ENCODE results near the gene FARSA.

The FARSA gene

DNA sequence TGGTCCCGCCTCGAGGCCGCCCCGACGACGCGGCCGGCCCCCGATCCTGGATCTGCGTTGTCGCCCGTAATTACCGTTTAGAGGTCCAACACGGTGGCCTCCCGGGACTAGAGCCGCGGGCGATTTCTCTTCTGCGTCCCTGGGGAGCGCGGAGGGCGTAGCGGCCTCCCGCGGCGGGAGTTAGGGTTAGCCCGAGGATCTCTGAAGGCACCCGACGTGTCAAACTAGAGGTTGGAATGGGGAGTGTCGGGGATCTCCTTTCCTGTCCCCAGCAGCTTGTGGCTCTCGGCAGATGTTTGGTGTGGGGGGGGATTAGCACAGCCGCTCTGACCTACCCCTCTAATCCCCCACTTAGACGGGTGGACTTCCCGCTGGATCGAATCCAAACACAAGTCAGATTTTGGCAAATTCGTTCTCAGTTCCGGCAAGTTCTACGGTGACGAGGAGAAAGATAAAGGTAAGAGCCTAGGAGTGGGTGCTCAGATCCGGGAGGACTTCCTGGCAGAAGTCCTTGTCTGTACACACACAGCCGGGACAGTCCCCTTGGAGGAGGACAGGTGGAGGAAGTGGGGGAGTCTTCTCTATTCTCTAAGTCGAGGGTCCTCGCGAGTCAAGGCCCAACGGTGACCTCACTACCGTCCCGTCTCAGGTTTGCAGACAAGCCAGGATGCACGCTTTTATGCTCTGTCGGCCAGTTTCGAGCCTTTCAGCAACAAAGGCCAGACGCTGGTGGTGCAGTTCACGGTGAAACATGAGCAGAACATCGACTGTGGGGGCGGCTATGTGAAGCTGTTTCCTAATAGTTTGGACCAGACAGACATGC lies 5.5 kb upstream of the FARSA start:
- peaks cover 63% of the 10 kb centered on the region for H3K36me3 Mint-ChIP-seq (ENCODE audit: insufficient read depth)
- H3K4me3 Mint-ChIP-seq: peak overlapping the region; percentile 98
- no peaks in the 10 kb centered on the region for H3K27me3 Mint-ChIP-seq
- peak overlapping the region; percentile 97 for H3K27ac Mint-ChIP-seq (ENCODE audit: low read depth)
- DNase-seq (ENCODE audit: low spot score in 2 of 2) (peak in 1 of 2 donors; percentile 40), ATAC-seq (replicated peaks; ENCODE audit: extremely low read depth, poor library complexity, severe bottlenecking) (peak; percentile 34)
- H3K4me1 Mint-ChIP-seq: peaks cover 49% of the 10 kb centered on the region
- H3K9me3 Mint-ChIP-seq: no peaks in the 10 kb centered on the region

GRCh38 chr19:12937927-12938778 lies 4.6 kb upstream of the FARSA start, which contains the start of gene CALR:
CALR (plus strand) TSS chr19:12938609; CDS start chr19:12938680, 71 bp downstream.
- Mint-ChIP-seq H3K4me1 (peaks cover 48% of the 10 kb centered on the region), H3K9me3 (no peaks in the 10 kb centered on the region), H3K4me3 (peak within 1 kb of the TSS; percentile 98), H3K27me3 (no peaks in the 10 kb centered on the region), H3K36me3 (ENCODE audit: insufficient read depth) (peaks cover 57% of the 10 kb centered on the region), H3K27ac (ENCODE audit: low read depth) (peak within 1 kb of the TSS; percentile 97)
- DNase-seq (ENCODE audit: low spot score in 2 of 2) (peak; percentile 96 to 99), ATAC-seq (replicated peaks; ENCODE audit: extremely low read depth, poor library complexity, severe bottlenecking) (peak; percentile 94)

DNA sequence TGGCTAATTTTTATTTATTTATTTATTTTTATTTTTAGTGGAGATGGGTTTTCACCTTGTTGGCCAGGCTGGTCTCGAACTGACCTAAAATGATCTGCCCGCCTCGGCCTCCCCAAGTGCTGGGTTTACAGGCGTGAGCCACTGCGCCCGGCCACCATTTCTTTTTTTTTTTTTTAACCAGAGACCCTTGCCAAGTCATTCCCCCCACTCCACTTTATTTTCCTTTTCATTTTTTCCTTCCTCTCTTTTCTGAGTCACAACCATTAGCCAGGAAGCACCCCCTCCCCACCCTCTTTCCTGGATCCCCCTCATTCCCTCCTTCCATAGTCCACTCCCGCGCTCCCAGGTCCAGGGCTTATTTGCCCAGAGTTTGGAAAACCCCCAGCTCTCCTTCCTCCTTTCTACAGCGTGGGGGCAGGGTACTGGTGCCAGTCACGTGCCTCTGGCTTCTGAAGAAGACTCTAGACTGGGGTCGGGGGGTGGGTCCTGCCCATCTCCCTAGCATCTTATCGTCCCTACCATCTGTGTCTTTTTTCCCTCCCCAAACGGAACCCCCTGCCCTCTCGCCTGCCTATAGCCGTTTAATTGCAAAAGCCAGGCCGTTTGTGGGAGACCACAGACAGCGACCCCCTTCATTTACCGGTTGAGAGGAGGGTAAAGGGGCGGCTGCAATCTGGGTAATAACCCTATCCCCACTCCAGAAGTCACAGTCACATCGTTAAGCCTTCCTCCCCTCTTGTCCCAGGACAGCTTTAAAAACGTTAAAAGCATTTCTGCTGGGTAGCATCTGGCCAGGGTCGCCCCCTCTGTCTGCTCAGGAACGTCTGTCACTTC lies 3.8 kb upstream of the FARSA start:
- H3K4me3 Mint-ChIP-seq: peak overlapping the region; percentile 98
- H3K36me3 Mint-ChIP-seq (ENCODE audit: insufficient read depth): peaks cover 49% of the 10 kb centered on the region
- no peak for DNase-seq (ENCODE audit: low spot score in 2 of 2)
- no peaks in the 10 kb centered on the region for H3K27me3 Mint-ChIP-seq
- H3K4me1 Mint-ChIP-seq: peaks cover 56% of the 10 kb centered on the region
- ATAC-seq (replicated peaks; ENCODE audit: extremely low read depth, poor library complexity, severe bottlenecking): no peak
- H3K9me3 Mint-ChIP-seq: no peaks in the 10 kb centered on the region
- peak overlapping the region; percentile 97 for H3K27ac Mint-ChIP-seq (ENCODE audit: low read depth)

DNA sequence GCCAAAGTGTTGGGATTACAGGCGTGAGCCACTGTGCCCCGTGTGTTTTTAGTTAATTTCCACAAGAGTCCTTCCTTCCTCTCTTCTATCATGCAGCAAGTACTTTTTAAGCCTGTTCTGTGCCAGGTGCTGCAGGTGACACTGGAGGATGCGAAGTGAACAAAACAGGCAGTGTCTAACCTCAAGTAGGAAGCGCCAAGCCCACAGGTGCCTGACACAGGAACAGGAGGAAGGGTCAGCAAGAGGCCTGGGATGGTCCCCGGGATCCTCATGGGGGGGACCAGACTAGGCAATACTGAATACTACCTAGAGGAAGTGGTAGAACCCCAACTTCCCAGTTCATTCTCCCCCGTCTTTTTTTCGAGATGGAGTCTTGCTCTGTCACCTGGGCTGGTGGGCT lies 3.1 kb upstream of the FARSA start:
- no peak overlapping the region for H3K27ac Mint-ChIP-seq (ENCODE audit: low read depth)
- no peaks in the 10 kb centered on the region for H3K27me3 Mint-ChIP-seq
- peaks cover 57% of the 10 kb centered on the region for H3K4me1 Mint-ChIP-seq
- H3K9me3 Mint-ChIP-seq: no peaks in the 10 kb centered on the region
- H3K36me3 Mint-ChIP-seq (ENCODE audit: insufficient read depth): peaks cover 41% of the 10 kb centered on the region
- DNase-seq (ENCODE audit: low spot score in 2 of 2) (no peak), ATAC-seq (replicated peaks; ENCODE audit: extremely low read depth, poor library complexity, severe bottlenecking) (no peak)
- no peak overlapping the region for H3K4me3 Mint-ChIP-seq

- DNase-seq (ENCODE audit: low spot score in 2 of 2): no peak
- Mint-ChIP-seq H3K4me3 (no peak overlapping the region), H3K4me1 (peaks cover 48% of the 10 kb centered on the region), H3K9me3 (no peaks in the 10 kb centered on the region), H3K27ac (ENCODE audit: low read depth) (no peak overlapping the region), H3K27me3 (no peaks in the 10 kb centered on the region), H3K36me3 (ENCODE audit: insufficient read depth) (peaks cover 32% of the 10 kb centered on the region)
- ATAC-seq (replicated peaks; ENCODE audit: extremely low read depth, poor library complexity, severe bottlenecking): no peak
Measured at GRCh38 chr19:12935071-12935470, 1.6 kb upstream of the FARSA start.

- Mint-ChIP-seq H3K9me3 (no peaks in the 10 kb centered on the region), H3K27ac (ENCODE audit: low read depth) (peak overlapping the region; percentile 91), H3K27me3 (no peaks in the 10 kb centered on the region), H3K4me1 (peaks cover 24% of the 10 kb centered on the region), H3K36me3 (ENCODE audit: insufficient read depth) (peaks cover 23% of the 10 kb centered on the region), H3K4me3 (peak overlapping the region; percentile 88)
- DNase-seq (ENCODE audit: low spot score in 2 of 2) (no peak), ATAC-seq (replicated peaks; ENCODE audit: extremely low read depth, poor library complexity, severe bottlenecking) (no peak)
Measured at GRCh38 chr19:12932392-12933286, 872 bp downstream of the FARSA start.

DNA sequence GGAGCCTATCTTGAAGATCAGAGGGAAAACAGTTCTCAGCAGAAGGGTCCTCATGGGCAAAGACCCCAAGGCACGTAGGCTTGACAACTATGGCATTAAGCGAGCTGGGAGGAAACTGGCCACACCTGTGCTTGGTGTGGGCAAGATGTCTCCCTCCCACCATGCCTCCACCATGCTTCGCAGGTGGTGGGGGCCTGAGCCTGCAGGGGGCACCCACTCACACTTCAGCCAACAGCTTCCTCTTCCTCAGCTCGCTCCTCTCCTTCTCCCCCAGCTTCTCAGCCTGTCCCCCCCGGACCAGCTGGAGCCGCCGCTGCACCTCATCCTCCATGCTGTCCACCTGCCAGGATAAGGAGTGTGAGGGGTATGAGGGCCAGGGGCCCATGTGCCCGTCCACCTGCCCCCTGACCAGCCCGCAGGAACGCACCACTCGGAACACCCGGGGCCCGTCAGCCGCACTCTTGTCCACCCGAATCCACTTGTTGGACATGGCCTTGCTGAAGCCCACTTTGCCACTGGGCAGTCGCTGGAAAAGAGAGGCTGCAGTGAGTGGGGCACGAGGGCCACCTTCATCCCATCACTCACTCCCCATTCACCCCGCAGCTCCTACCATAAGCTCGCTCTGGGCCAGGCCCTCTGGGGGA lies 3.4 kb downstream of the FARSA start:
- no peaks in the 10 kb centered on the region for H3K27me3 Mint-ChIP-seq
- DNase-seq (ENCODE audit: low spot score in 2 of 2): no peak
- H3K36me3 Mint-ChIP-seq (ENCODE audit: insufficient read depth): peaks cover 43% of the 10 kb centered on the region
- H3K9me3 Mint-ChIP-seq: no peaks in the 10 kb centered on the region
- no peak for ATAC-seq (replicated peaks; ENCODE audit: extremely low read depth, poor library complexity, severe bottlenecking)
- H3K4me3 Mint-ChIP-seq: no peak overlapping the region
- no peak overlapping the region for H3K27ac Mint-ChIP-seq (ENCODE audit: low read depth)
- H3K4me1 Mint-ChIP-seq: peaks cover 17% of the 10 kb centered on the region

DNA sequence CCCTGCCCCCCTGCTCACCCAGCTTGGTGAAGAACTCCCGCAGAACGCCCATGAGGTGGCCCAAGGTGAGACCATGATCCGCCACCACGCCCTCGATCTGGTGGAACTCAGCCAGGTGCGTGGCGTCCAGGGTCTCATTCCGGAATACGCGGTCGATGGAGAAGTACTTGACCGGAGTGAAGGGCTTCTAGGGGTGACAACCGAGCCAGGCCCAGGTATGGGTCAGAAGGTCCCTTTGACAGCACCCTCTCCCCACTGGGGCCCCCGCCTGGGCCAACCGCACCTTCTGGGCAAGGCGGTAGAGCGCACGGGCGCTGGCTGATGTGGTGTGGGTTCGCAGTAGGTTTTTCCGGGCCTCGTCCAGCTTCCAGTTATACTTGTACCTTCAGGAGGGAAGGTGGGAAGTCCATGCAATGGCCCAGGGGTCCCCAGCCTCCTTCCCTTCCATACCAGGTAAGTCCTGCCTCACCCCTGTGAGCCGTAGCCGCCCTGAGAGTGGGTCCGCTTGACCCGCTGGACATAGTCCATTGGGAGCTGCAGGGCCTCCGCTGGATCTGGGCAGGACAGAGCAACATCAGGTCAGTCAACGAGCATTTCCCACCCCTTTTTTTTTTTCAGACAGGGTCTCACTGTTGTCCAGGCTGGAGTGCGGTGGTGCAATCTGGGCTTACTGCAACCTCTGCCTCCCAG lies 8.7 kb downstream of the FARSA start:
- Mint-ChIP-seq H3K36me3 (ENCODE audit: insufficient read depth) (peaks cover 60% of the 10 kb centered on the region), H3K4me1 (peaks cover 5% of the 10 kb centered on the region), H3K9me3 (no peaks in the 10 kb centered on the region), H3K27me3 (no peaks in the 10 kb centered on the region), H3K4me3 (no peak overlapping the region), H3K27ac (ENCODE audit: low read depth) (no peak overlapping the region)
- DNase-seq (ENCODE audit: low spot score in 2 of 2) (no peak), ATAC-seq (replicated peaks; ENCODE audit: extremely low read depth, poor library complexity, severe bottlenecking) (no peak)

- Mint-ChIP-seq H3K9me3 (no peaks in the 10 kb centered on the region), H3K4me1 (peaks cover 16% of the 10 kb centered on the region), H3K27me3 (no peaks in the 10 kb centered on the region), H3K27ac (ENCODE audit: low read depth) (no peak overlapping the region), H3K4me3 (no peak overlapping the region), H3K36me3 (ENCODE audit: insufficient read depth) (peaks cover 59% of the 10 kb centered on the region)
- no peak for DNase-seq (ENCODE audit: low spot score in 2 of 2)
- no peak for ATAC-seq (replicated peaks; ENCODE audit: extremely low read depth, poor library complexity, severe bottlenecking)
Measured at GRCh38 chr19:12922959-12923358, 10.6 kb downstream of the FARSA start.

GRCh38 chr19:12921047-12921446 lies 12.5 kb downstream of the FARSA start:
- H3K27ac Mint-ChIP-seq (ENCODE audit: low read depth): no peak overlapping the region
- peaks cover 45% of the 10 kb centered on the region for H3K36me3 Mint-ChIP-seq (ENCODE audit: insufficient read depth)
- no peak overlapping the region for H3K4me3 Mint-ChIP-seq
- ATAC-seq (replicated peaks; ENCODE audit: extremely low read depth, poor library complexity, severe bottlenecking) (no peak), DNase-seq (ENCODE audit: low spot score in 2 of 2) (no peak)
- no peaks in the 10 kb centered on the region for H3K9me3 Mint-ChIP-seq
- no peaks in the 10 kb centered on the region for H3K27me3 Mint-ChIP-seq
- peaks cover 16% of the 10 kb centered on the region for H3K4me1 Mint-ChIP-seq

- Mint-ChIP-seq H3K36me3 (ENCODE audit: insufficient read depth) (peaks cover 28% of the 10 kb centered on the region), H3K4me3 (peak overlapping the region; percentile 75), H3K4me1 (peaks cover 26% of the 10 kb centered on the region), H3K27me3 (no peaks in the 10 kb centered on the region), H3K9me3 (no peaks in the 10 kb centered on the region), H3K27ac (ENCODE audit: low read depth) (peak overlapping the region; percentile 93)
- DNase-seq (ENCODE audit: low spot score in 2 of 2): no peak
- no peak for ATAC-seq (replicated peaks; ENCODE audit: extremely low read depth, poor library complexity, severe bottlenecking)
Measured at GRCh38 chr19:12918253-12918652, 15.3 kb downstream of the FARSA start.

Measured in central memory CD8-positive, alpha-beta T cell (primary cell).